Neural progenitor cell (in vitro differentiated cells): ENCODE data around the gene TNFRSF21.

Experiments
- CTCF ChIP-seq: fragments of 200-600 bp; sonication (generic); IDR thresholded peaks from 2 replicates; pipeline ENCODE4 v1.5.1; 2017; ENCODE audit warnings: antibody characterized with exemption, mild to moderate bottlenecking
- EZH2 ChIP-seq: fragments of 200-600 bp; sonication (generic); IDR thresholded peaks from 2 replicates; pipeline ENCODE4 v1.6.1; 2017; ENCODE audit warnings: antibody characterized with exemption, mild to moderate bottlenecking, moderate library complexity

GRCh38 chr6:47238456-47238995, 71.2 kb downstream of the TNFRSF21 start:
- no peak for TF ChIP-seq CTCF
- TF ChIP-seq EZH2 = no peak
